ENCODE measurements around the gene FGD4. TPM values are rescaled to one million over a fixed set of nuclear protein-coding genes. Genes with fewer than 3 reads are reported as not detected.

FGD4 gene
- total and polyA plus RNA-seq, 2 donors (not counting 3 experiments of a cell fraction or from before 2014, with no cell fraction given) = 6.6 to 44.7 TPM

GRCh38 chr12:32661706-32662105 is 262.3 kb downstream of the FGD4 start:
- TF ChIP-seq FOS (IDR thresholded peaks at IDR 0.05; ENCODE audit: borderline replicate concordance, insufficient read depth, low read length) = no peak
- no peak for TF ChIP-seq MAX (IDR thresholded peaks at IDR 0.05; ENCODE audit: insufficient read depth, insufficient read length)
- no peak for TF ChIP-seq JUN (IDR thresholded peaks at IDR 0.05; ENCODE audit: borderline replicate concordance, insufficient read depth, insufficient read length, low read depth)
- no peak for TF ChIP-seq POLR2A (IDR thresholded peaks at IDR 0.05; ENCODE audit: low read depth, low read length)
- TF ChIP-seq POLR2AphosphoS5 (IDR thresholded peaks at IDR 0.05; ENCODE audit: insufficient read depth, low read depth, low read length) = no peak
- TF ChIP-seq CTCF (IDR thresholded peaks at IDR 0.05; ENCODE audit: extremely low read depth in 1 of 2, insufficient read depth in 1 of 2, low read depth in 1 of 2, low read length in 2 of 2) = no peak
- TF ChIP-seq EZH2 (IDR thresholded peaks at IDR 0.05; ENCODE audit: borderline replicate concordance, low read depth, low read length, severe bottlenecking) = no peak
- TF ChIP-seq MYC (IDR thresholded peaks at IDR 0.05; ENCODE audit: low read depth, low read length) = no peak
- no peak for TF ChIP-seq GATA2 (IDR thresholded peaks at IDR 0.05; ENCODE audit: insufficient read depth, insufficient read length, low read depth, low read length)
- Histone ChIP-seq H3K27ac (ENCODE audit: insufficient read depth, low read depth, low read length) (no peak overlapping the region), H3K4me1 (ENCODE audit: control insufficient read depth, extremely low read depth, insufficient read depth, low read length) (no peaks in the 10 kb centered on the region), H4K20me1 (replicated peaks; ENCODE audit: control insufficient read depth, extremely low read depth, insufficient read depth, low read length) (no peaks in the 10 kb centered on the region), H3K79me2 (ENCODE audit: control insufficient read depth, insufficient read depth, low read length) (no peaks in the 10 kb centered on the region), H3K36me3 (ENCODE audit: control insufficient read depth in 2 of 2, extremely low read depth in 1 of 2, insufficient read depth in 2 of 2, low read length in 2 of 2) (no peaks in the 10 kb centered on the region), H3K9me1 (replicated peaks; ENCODE audit: control insufficient read depth, extremely low read depth, insufficient read depth, low read length) (no peaks in the 10 kb centered on the region), H3K4me3 (replicated peaks in 1 of 3; ENCODE audit: insufficient read depth in 1 of 3, low read depth in 1 of 3, low read length in 3 of 3) (no peak overlapping the region), H3K27me3 (ENCODE audit: control insufficient read depth in 2 of 2, insufficient read depth in 2 of 2, low read length in 2 of 2) (no peaks in the 10 kb centered on the region), H3K9me3 (replicated peaks; ENCODE audit: control insufficient read depth, insufficient read depth, low read length) (no peaks in the 10 kb centered on the region), H2AFZ (ENCODE audit: low read depth, low read length) (no peak overlapping the region), H3K4me2 (ENCODE audit: insufficient read depth, low read length) (no peak overlapping the region), H3K9ac (replicated peaks; ENCODE audit: extremely low read depth, insufficient read depth, low read length) (no peak overlapping the region)
- CTCF ChIA-PET = interaction anchor here (1.0 to 3.8 kb wide), 3 partner anchors 11 to 296 kb away, joined by 3 to 13 read pairs (median 4); no protein-coding TSS in a partner anchor
- no TSS peak for BruUV-seq (replicated peaks)
- dilution Hi-C loops (cut with MboI; ENCODE audit: extremely low pct_ligation_motif_present, low sequenced_read_pairs) (no loop called here), intact Hi-C loops (cut with micrococcal nuclease) (no loop called here)
- FAIRE-seq (no peak), DNase-seq (ENCODE audit: low read depth, low spot score) (no peak)
- POLR2A ChIA-PET = no interaction called here

All from endothelial cell of umbilical vein (primary cell).